Ureter (tissue), 1 donor: ENCODE results near the gene TMEM154. TPM values are rescaled to one million over a fixed set of nuclear protein-coding genes. Genes with fewer than 3 reads are reported as not detected.
"Not testable (repeated sequence)": the region's sequence is repeated elsewhere in the genome, so short reads cannot be mapped to it uniquely, and the experiment has no call there.

Source experiments
- DNase-seq: peaks from one replicate; pipeline ENCODE4 v3.0.0-alpha.2; 2020; ENCODE audit warnings: low spot score
- total RNA-seq: library from RNA; stranded (reverse); gene quantifications from one replicate; pipeline ENCODE4 v1.2.4, GENCODE V29; 2023
- donor health status: DM: yes; HTN: yes; CAD: no.

TMEM154 gene
- total RNA-seq, 1 donor from 2014 or later = 86.5 TPM

GRCh38 chr4:152667781-152668180 is 12.0 kb downstream of the TMEM154 start:
- no peak for DNase-seq

- DNase-seq = no peak
Observed at GRCh38 chr4:152666946-152667345, 12.9 kb downstream of the TMEM154 start.

- DNase-seq = no peak
Observed at GRCh38 chr4:152665691-152666395, 14.0 kb downstream of the TMEM154 start.

- DNase-seq = not testable (repeated sequence)
Observed at GRCh38 chr4:152664067-152664378, 15.8 kb downstream of the TMEM154 start.

GRCh38 chr4:152663203-152664066 is 16.4 kb downstream of the TMEM154 start:
- no peak for DNase-seq

- no peak for DNase-seq
Observed at GRCh38 chr4:152661649-152662048, 18.1 kb downstream of the TMEM154 start.

- DNase-seq = no peak
Observed at GRCh38 chr4:152660526-152660925, 19.3 kb downstream of the TMEM154 start.

- DNase-seq = no peak
Observed at GRCh38 chr4:152659806-152660205, 20.0 kb downstream of the TMEM154 start.

- no peak for DNase-seq
Observed at GRCh38 chr4:152657657-152658056, 22.1 kb downstream of the TMEM154 start.

GRCh38 chr4:152655272-152656129 is 24.3 kb downstream of the TMEM154 start:
- no peak for DNase-seq

- DNase-seq = no peak
Observed at GRCh38 chr4:152652102-152652501, 27.7 kb downstream of the TMEM154 start.

GRCh38 chr4:152651473-152652060 is 28.2 kb downstream of the TMEM154 start:
- no peak for DNase-seq

GRCh38 chr4:152646221-152646620 is 33.6 kb downstream of the TMEM154 start:
- DNase-seq = no peak

GRCh38 chr4:152644130-152644529 is 35.7 kb downstream of the TMEM154 start:
- DNase-seq = no peak

GRCh38 chr4:152643153-152644035 is 36.4 kb downstream of the TMEM154 start:
- DNase-seq = no peak

GRCh38 chr4:152640058-152640921 is 39.5 kb downstream of the TMEM154 start:
- DNase-seq = no peak

GRCh38 chr4:152635851-152636250 is 43.9 kb downstream of the TMEM154 start:
- DNase-seq = no peak

- DNase-seq = no peak
Observed at GRCh38 chr4:152634110-152634760, 45.6 kb downstream of the TMEM154 start.

GRCh38 chr4:152633118-152633517 is 46.7 kb downstream of the TMEM154 start:
- no peak for DNase-seq
